Neutrophil (primary cell): Measurements from ENCODE around the gene HOXA5.

Experiments
- H3K27ac ChIP-seq: fragments of 200-600 bp; sonication (generic); 2 replicates; pipeline ENCODE4 v1.5.1; 2016; ENCODE audit warnings: mild to moderate bottlenecking, moderate library complexity
- H3K27me3 ChIP-seq: fragments of 200-600 bp; sonication (generic); 2 replicates; pipeline ENCODE4 v1.6.0; 2016; ENCODE audit warnings: mild to moderate bottlenecking
- H3K36me3 ChIP-seq: fragments of 200-600 bp; sonication (generic); 2 replicates; pipeline ENCODE4 v1.5.1; 2017
- H3K4me1 ChIP-seq, 2 experiments: fragments of 200-600 bp in 1 of 2; sonication (generic) in 1 of 2; 1 replicate in 1 of 2; 2 replicates in 1 of 2; pipeline versions ENCODE4 v1.5.1 to v1.6.1; 2013 to 2016; ENCODE audit warnings: low read depth in 1 of 2, low read length in 1 of 2, mild to moderate bottlenecking in 1 of 2, moderate library complexity in 1 of 2; ENCODE audit not compliant: control insufficient read depth in 1 of 2, insufficient read depth in 1 of 2
- H3K4me3 ChIP-seq, 2 experiments: fragments of 200-600 bp in 1 of 2; sonication (generic) in 1 of 2; 1 replicate in 1 of 2; 2 replicates in 1 of 2; pipeline ENCODE4 v1.5.1; 2013 to 2016; ENCODE audit warnings: low read depth in 1 of 2, low read length in 1 of 2, mild to moderate bottlenecking in 1 of 2, moderate library complexity in 1 of 2
- H3K9me3 ChIP-seq: fragments of 200-600 bp; sonication (generic); 2 replicates; pipeline ENCODE4 v1.5.1; 2016
- CTCF ChIP-seq: fragments of 200-600 bp; sonication (generic); IDR thresholded peaks from 2 replicates; pipeline ENCODE4 v1.5.1; 2016; ENCODE audit warnings: antibody characterized with exemption

The HOXA5 gene

GRCh38 chr7:27153526-27153925 lies 10.0 kb upstream of the HOXA5 start:
- Histone ChIP-seq H3K4me1 (peaks cover 39 to 59% of the 10 kb centered on the region in 2 experiments), H3K27ac (no peak overlapping the region), H3K4me3 (no peak overlapping the region), H3K9me3 (no peaks in the 10 kb centered on the region), H3K27me3 (peaks cover 100% of the 10 kb centered on the region), H3K36me3 (no peaks in the 10 kb centered on the region)
- TF ChIP-seq CTCF, result no peak

- Histone ChIP-seq H3K9me3 (no peaks in the 10 kb centered on the region), H3K27me3 (peaks cover 100% of the 10 kb centered on the region), H3K36me3 (no peaks in the 10 kb centered on the region), H3K4me1 (peaks cover 44 to 60% of the 10 kb centered on the region in 2 experiments), H3K27ac (no peak overlapping the region), H3K4me3 (peak overlapping the region in 1 of 2 experiments; percentile 17)
- no peak for TF ChIP-seq CTCF
These were observed 9.4 kb upstream of the HOXA5 start for GRCh38 chr7:27152816-27153442.

- no peak within 1 kb of the TSS for H3K27ac ChIP-seq
- no peak for TF ChIP-seq CTCF
- no peaks in the 10 kb centered on the region for H3K9me3 ChIP-seq
- peak within 1 kb of the TSS in 1 of 2 experiments; percentile 62 for H3K4me3 ChIP-seq
- H3K27me3 ChIP-seq, result peaks cover 100% of the 10 kb centered on the region
- peaks cover 48 to 63% of the 10 kb centered on the region in 2 experiments for H3K4me1 ChIP-seq
- no peaks in the 10 kb centered on the region for H3K36me3 ChIP-seq
These were observed 8.7 kb upstream of the HOXA5 start, which contains the start of gene HOXA3 for GRCh38 chr7:27151931-27152815. HOXA3 (minus strand) TSS chr7:27152583; CDS start chr7:27110640, 41,943 bp downstream.

- Histone ChIP-seq H3K4me3 (peak overlapping the region; percentile 3 to 62), H3K27ac (no peak overlapping the region), H3K9me3 (no peaks in the 10 kb centered on the region), H3K4me1 (peaks cover 46 to 58% of the 10 kb centered on the region in 2 experiments), H3K36me3 (no peaks in the 10 kb centered on the region), H3K27me3 (peaks cover 100% of the 10 kb centered on the region)
- no peak for TF ChIP-seq CTCF
These were observed 8.0 kb upstream of the HOXA5 start for GRCh38 chr7:27151341-27151930.

- Histone ChIP-seq H3K4me3 (peak overlapping the region; percentile 3 to 62), H3K36me3 (no peaks in the 10 kb centered on the region), H3K27ac (no peak overlapping the region), H3K4me1 (peaks cover 39 to 51% of the 10 kb centered on the region in 2 experiments), H3K9me3 (no peaks in the 10 kb centered on the region), H3K27me3 (peaks cover 100% of the 10 kb centered on the region)
- peak; percentile 84 for TF ChIP-seq CTCF
These were observed 7.3 kb upstream of the HOXA5 start for GRCh38 chr7:27150568-27151340.
